ENCODE data around the gene ERVFRD-1. TPM values are rescaled to one million over a fixed set of nuclear protein-coding genes. Genes with fewer than 3 reads are reported as not detected.
"Not testable (repeated sequence)": the region's sequence is repeated elsewhere in the genome, so short reads cannot be mapped to it uniquely, and the experiment has no call there.

Gene ERVFRD-1
- total RNA-seq, 2 experiments from 2014 or later, result not detected

- Mint-ChIP-seq H3K9me3 (no peaks in the 10 kb centered on the region), H3K27ac (peak within 1 kb of the TSS; percentile 96), H3K36me3 (ENCODE audit: low read depth) (peaks cover 14% of the 10 kb centered on the region), H3K27me3 (no peaks in the 10 kb centered on the region), H3K4me3 (peak within 1 kb of the TSS; percentile 93), H3K4me1 (peaks cover 26% of the 10 kb centered on the region)
- POLR2A ChIA-PET, result interaction anchor here (1.0 to 1.6 kb wide), 6 partner anchors 11 to 445 kb away, joined by 3 to 6 read pairs (median 3); no protein-coding TSS in a partner anchor
- CTCF ChIA-PET, result interaction anchor here (0.6 to 1.5 kb wide), 9 partner anchors 11 to 482 kb away, joined by 3 to 5 read pairs (median 3); partner anchors contain the start of genes ERVFRD-1 and NEDD9
- peak; percentile 97 for DNase-seq
Measured at GRCh38 chr6:11093626-11094410, 17.7 kb downstream of the ERVFRD-1 start, which contains the start of gene SMIM13. Gene SMIM13, plus strand, starts transcription at chr6:11093834. Its CDS starts 480 bp downstream, at chr6:11094314.

GRCh38 chr6:11093376-11093625, 18.2 kb downstream of the ERVFRD-1 start:
- H3K4me1 Mint-ChIP-seq, result peaks cover 26% of the 10 kb centered on the region
- H3K27me3 Mint-ChIP-seq, result no peaks in the 10 kb centered on the region
- H3K36me3 Mint-ChIP-seq (ENCODE audit: low read depth), result peaks cover 12% of the 10 kb centered on the region
- peak overlapping the region; percentile 93 for H3K4me3 Mint-ChIP-seq
- ChIA-PET CTCF (interaction anchor here (0.6 to 1.5 kb wide), 7 partner anchors 12 to 261 kb away, joined by 3 to 5 read pairs (median 3); partner anchors contain the start of genes ERVFRD-1 and NEDD9), POLR2A (interaction anchor here (1.2 to 1.6 kb wide), 4 partner anchors 13 to 289 kb away, joined by 3 to 6 read pairs (median 3); no protein-coding TSS in a partner anchor)
- DNase-seq, result no peak
- H3K27ac Mint-ChIP-seq, result peak overlapping the region; percentile 96
- no peaks in the 10 kb centered on the region for H3K9me3 Mint-ChIP-seq

GRCh38 chr6:11092668-11093375, 18.7 kb downstream of the ERVFRD-1 start:
- peaks cover 26% of the 10 kb centered on the region for H3K4me1 Mint-ChIP-seq
- peak overlapping the region; percentile 93 for H3K4me3 Mint-ChIP-seq
- CTCF ChIA-PET, result interaction anchor here (0.6 to 1.5 kb wide), 7 partner anchors 12 to 261 kb away, joined by 3 to 5 read pairs (median 3); partner anchors contain the start of genes ERVFRD-1 and NEDD9
- peak; percentile 53 for DNase-seq
- peaks cover 7% of the 10 kb centered on the region for H3K36me3 Mint-ChIP-seq (ENCODE audit: low read depth)
- no peaks in the 10 kb centered on the region for H3K9me3 Mint-ChIP-seq
- peak overlapping the region; percentile 96 for H3K27ac Mint-ChIP-seq
- H3K27me3 Mint-ChIP-seq, result no peaks in the 10 kb centered on the region
- POLR2A ChIA-PET, result interaction anchor here (1.2 to 1.6 kb wide), 4 partner anchors 14 to 290 kb away, joined by 3 to 6 read pairs (median 3); no protein-coding TSS in a partner anchor

GRCh38 chr6:11091141-11091540, 20.4 kb downstream of the ERVFRD-1 start:
- H3K27ac Mint-ChIP-seq; H3K4me3 Mint-ChIP-seq; H3K27me3 Mint-ChIP-seq; H3K36me3 Mint-ChIP-seq (ENCODE audit: low read depth); H3K9me3 Mint-ChIP-seq; DNase-seq; POLR2A ChIA-PET: not testable (repeated sequence)
- CTCF ChIA-PET, result interaction anchor here (1.6 kb wide), 1 partner anchor 20 kb away, joined by 4 read pairs; no protein-coding TSS in a partner anchor
- peaks cover 21% of the 10 kb centered on the region for H3K4me1 Mint-ChIP-seq

- ChIA-PET CTCF (no interaction called here), POLR2A (interaction anchor here (0.6 kb wide), 1 partner anchor 155 kb away, joined by 3 read pairs; no protein-coding TSS in a partner anchor)
- H3K27me3 Mint-ChIP-seq, result no peaks in the 10 kb centered on the region
- no peaks in the 10 kb centered on the region for H3K36me3 Mint-ChIP-seq (ENCODE audit: low read depth)
- no peaks in the 10 kb centered on the region for H3K9me3 Mint-ChIP-seq
- peaks cover 8% of the 10 kb centered on the region for H3K4me1 Mint-ChIP-seq
- H3K4me3 Mint-ChIP-seq, result no peak overlapping the region
- no peak overlapping the region for H3K27ac Mint-ChIP-seq
- DNase-seq, result no peak
Measured at GRCh38 chr6:11089695-11090094, 21.8 kb downstream of the ERVFRD-1 start.

- H3K27me3 Mint-ChIP-seq; H3K4me3 Mint-ChIP-seq; POLR2A ChIA-PET; H3K27ac Mint-ChIP-seq; H3K9me3 Mint-ChIP-seq; DNase-seq; H3K4me1 Mint-ChIP-seq; H3K36me3 Mint-ChIP-seq (ENCODE audit: low read depth): not testable (repeated sequence)
- CTCF ChIA-PET, result interaction anchor here (0.8 kb wide), 1 partner anchor 10 kb away, joined by 3 read pairs; no protein-coding TSS in a partner anchor
Measured at GRCh38 chr6:11087141-11087812, 24.2 kb downstream of the ERVFRD-1 start.

GRCh38 chr6:11085758-11086435, 25.6 kb downstream of the ERVFRD-1 start:
- Mint-ChIP-seq H3K4me1 (no peaks in the 10 kb centered on the region), H3K9me3 (no peaks in the 10 kb centered on the region), H3K27ac (no peak overlapping the region), H3K4me3 (no peak overlapping the region), H3K27me3 (no peaks in the 10 kb centered on the region), H3K36me3 (ENCODE audit: low read depth) (no peaks in the 10 kb centered on the region)
- ChIA-PET POLR2A (no interaction called here), CTCF (no interaction called here)
- no peak for DNase-seq

- H3K36me3 Mint-ChIP-seq (ENCODE audit: low read depth), result no peaks in the 10 kb centered on the region
- no peaks in the 10 kb centered on the region for H3K4me1 Mint-ChIP-seq
- DNase-seq, result no peak
- no peak overlapping the region for H3K4me3 Mint-ChIP-seq
- no peaks in the 10 kb centered on the region for H3K27me3 Mint-ChIP-seq
- H3K9me3 Mint-ChIP-seq, result no peaks in the 10 kb centered on the region
- no peak overlapping the region for H3K27ac Mint-ChIP-seq
- ChIA-PET POLR2A (no interaction called here), CTCF (no interaction called here)
Measured at GRCh38 chr6:11083956-11084355, 27.6 kb downstream of the ERVFRD-1 start.

GRCh38 chr6:11083491-11083890, 28.0 kb downstream of the ERVFRD-1 start:
- POLR2A ChIA-PET, result no interaction called here
- no peak overlapping the region for H3K27ac Mint-ChIP-seq
- no peaks in the 10 kb centered on the region for H3K9me3 Mint-ChIP-seq
- no peak overlapping the region for H3K4me3 Mint-ChIP-seq
- H3K36me3 Mint-ChIP-seq (ENCODE audit: low read depth), result no peaks in the 10 kb centered on the region
- no peaks in the 10 kb centered on the region for H3K4me1 Mint-ChIP-seq
- CTCF ChIA-PET, result no interaction called here
- DNase-seq, result no peak
- H3K27me3 Mint-ChIP-seq, result no peaks in the 10 kb centered on the region

GRCh38 chr6:11080296-11080695, 31.2 kb downstream of the ERVFRD-1 start:
- no peak for DNase-seq
- Mint-ChIP-seq H3K4me1 (no peaks in the 10 kb centered on the region), H3K27me3 (no peaks in the 10 kb centered on the region), H3K9me3 (no peaks in the 10 kb centered on the region), H3K27ac (no peak overlapping the region), H3K36me3 (ENCODE audit: low read depth) (no peaks in the 10 kb centered on the region), H3K4me3 (no peak overlapping the region)
- CTCF ChIA-PET, result interaction anchor here (0.6 to 0.7 kb wide), 2 partner anchors 12 to 385 kb away, joined by 3 read pairs; partner anchors contain the start of gene PAK1IP1
- POLR2A ChIA-PET, result no interaction called here

GRCh38 chr6:11078266-11078665, 33.3 kb downstream of the ERVFRD-1 start:
- Mint-ChIP-seq H3K4me1 (no peaks in the 10 kb centered on the region), H3K9me3 (no peaks in the 10 kb centered on the region), H3K27me3 (no peaks in the 10 kb centered on the region), H3K4me3 (no peak overlapping the region), H3K36me3 (ENCODE audit: low read depth) (no peaks in the 10 kb centered on the region), H3K27ac (no peak overlapping the region)
- POLR2A ChIA-PET, result no interaction called here
- no peak for DNase-seq
- CTCF ChIA-PET, result no interaction called here

GRCh38 chr6:11076540-11076939, 35.0 kb downstream of the ERVFRD-1 start:
- DNase-seq, result no peak
- ChIA-PET CTCF (interaction anchor here (1.2 to 1.7 kb wide), 3 partner anchors 8 to 10 kb away, joined by 3 to 7 read pairs (median 4); no protein-coding TSS in a partner anchor), POLR2A (no interaction called here)

More at GRCh38 chr6:11076540-11076939, 35.0 kb downstream of the ERVFRD-1 start:
- Mint-ChIP-seq H3K27ac (no peak overlapping the region), H3K27me3 (no peaks in the 10 kb centered on the region), H3K4me1 (no peaks in the 10 kb centered on the region), H3K9me3 (no peaks in the 10 kb centered on the region), H3K36me3 (ENCODE audit: low read depth) (no peaks in the 10 kb centered on the region), H3K4me3 (no peak overlapping the region)
